ENCODE results near the gene UFSP2.

DNA sequence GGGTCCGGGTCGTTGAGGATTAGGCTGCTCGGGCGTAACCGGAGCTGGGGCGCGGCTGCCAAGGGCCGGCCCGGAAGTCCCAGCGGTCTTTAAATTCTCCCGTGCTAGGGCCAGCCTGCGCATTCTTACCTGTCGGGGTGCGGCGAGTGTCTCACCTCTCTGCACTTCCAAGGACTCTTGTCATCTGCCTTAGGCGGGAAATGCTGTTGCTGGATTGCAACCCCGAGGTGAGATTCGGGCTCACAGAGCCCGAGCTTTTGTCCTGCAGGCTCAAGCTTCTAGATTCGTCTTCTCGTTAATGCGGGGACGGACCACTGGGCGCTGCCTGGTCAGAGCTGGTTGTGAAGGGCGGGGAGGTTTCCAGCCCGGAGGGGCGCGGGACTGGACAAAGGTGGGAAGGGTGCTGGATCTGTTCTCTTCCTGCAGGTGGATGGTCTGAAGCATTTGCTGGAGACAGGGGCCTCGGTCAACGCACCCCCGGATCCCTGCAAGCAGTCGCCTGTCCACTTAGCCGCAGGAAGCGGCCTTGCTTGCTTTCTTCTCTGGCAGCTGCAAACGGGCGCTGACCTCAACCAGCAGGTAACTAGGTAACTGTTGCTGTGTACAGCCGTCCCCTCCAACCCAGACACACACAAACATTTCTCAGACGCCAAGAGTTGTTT, 28.9 kb downstream of the UFSP2 start, which contains the start of gene ANKRD37:
- TF ChIP-seq, protein P1, sequence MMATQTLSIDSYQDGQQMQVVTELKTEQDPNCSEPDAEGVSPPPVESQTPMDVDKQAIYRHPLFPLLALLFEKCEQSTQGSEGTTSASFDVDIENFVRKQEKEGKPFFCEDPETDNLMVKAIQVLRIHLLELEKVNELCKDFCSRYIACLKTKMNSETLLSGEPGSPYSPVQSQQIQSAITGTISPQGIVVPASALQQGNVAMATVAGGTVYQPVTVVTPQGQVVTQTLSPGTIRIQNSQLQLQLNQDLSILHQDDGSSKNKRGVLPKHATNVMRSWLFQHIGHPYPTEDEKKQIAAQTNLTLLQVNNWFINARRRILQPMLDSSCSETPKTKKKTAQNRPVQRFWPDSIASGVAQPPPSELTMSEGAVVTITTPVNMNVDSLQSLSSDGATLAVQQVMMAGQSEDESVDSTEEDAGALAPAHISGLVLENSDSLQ (IDR thresholded peaks at IDR 0.05) = no peak
- no peak for TF ChIP-seq ELF4 (IDR thresholded peaks at IDR 0.05)
- no peak for TF ChIP-seq FOXA1 (IDR thresholded peaks at IDR 0.05)
- no peak for TF ChIP-seq ARNT (IDR thresholded peaks at IDR 0.05)
- TF ChIP-seq FOXM1 (IDR thresholded peaks at IDR 0.05; ENCODE audit: borderline replicate concordance) = no peak
- no peak for TF ChIP-seq FOXK2 (IDR thresholded peaks at IDR 0.05)
- no peak for TF ChIP-seq SP1 (IDR thresholded peaks at IDR 0.05)
- no peak for TF ChIP-seq CTBP1 (IDR thresholded peaks at IDR 0.05; ENCODE audit: borderline replicate concordance)
- TF ChIP-seq NFRKB (IDR thresholded peaks at IDR 0.05) = no peak
- no peak for TF ChIP-seq ZNF384 (IDR thresholded peaks at IDR 0.05)
- TF ChIP-seq BHLHE40 (IDR thresholded peaks at IDR 0.05; ENCODE audit: borderline replicate concordance) = no peak
